Esophagus muscularis mucosa (tissue), 4 donors: ENCODE results near the gene SLC25A11. TPM values are rescaled to one million over a fixed set of nuclear protein-coding genes. Genes with fewer than 3 reads are reported as not detected.
A peak's percentile ranks its signal among the peaks of the same experiment; 100 is the strongest.

Experiments
- DNase-seq: peaks from one replicate; pipeline ENCODE4 v3.0.0-alpha.2; 2017; ENCODE audit errors: extremely low spot score
- H3K27ac ChIP-seq, 4 donors: fragments of 200-600 bp; sonication (generic); replicated peaks in 1 of 4; 1 replicate in 3 of 4; 2 replicates in 1 of 4; pipeline ENCODE4 v1.5.1; 2016 to 2019; ENCODE audit warnings: mild to moderate bottlenecking in 1 of 4
- H3K27me3 ChIP-seq, 4 donors: fragments of 200-600 bp; sonication (generic); one replicate each; pipeline versions ENCODE4 v1.5.1 to v1.6.0; 2016 to 2019
- H3K36me3 ChIP-seq, 4 donors: fragments of 200-600 bp; sonication (generic); one replicate each; pipeline ENCODE4 v1.5.1; 2016 to 2019
- H3K4me1 ChIP-seq, 4 donors: fragments of 200-600 bp; sonication (generic); one replicate each; pipeline ENCODE4 v1.5.1; 2016 to 2019
- H3K4me3 ChIP-seq, 4 donors: fragments of 200-600 bp; sonication (generic); 1 replicate in 2 of 4; 2 replicates in 2 of 4; pipeline ENCODE4 v1.5.1; 2016 to 2019; ENCODE audit warnings: mild to moderate bottlenecking in 4 of 4, moderate library complexity in 1 of 4
- H3K9me3 ChIP-seq, 4 donors: fragments of 200-600 bp; sonication (generic); 1 replicate in 3 of 4; 2 replicates in 1 of 4; pipeline ENCODE4 v1.5.1; 2016 to 2019
- EP300 ChIP-seq: sonication (generic); formaldehyde crosslinking; IDR thresholded peaks from one replicate; pipeline ENCODE4 v1.6.1; 2017; ENCODE audit warnings: antibody characterized with exemption
- POLR2A ChIP-seq: fragments of 450-650 bp; IDR thresholded peaks from one replicate; pipeline ENCODE4 v1.6.1; 2017; ENCODE audit warnings: antibody characterized with exemption, moderate library complexity, mild to moderate bottlenecking, low read depth
- POLR2AphosphoS5 ChIP-seq, 2 donors: sonication (generic); formaldehyde crosslinking; IDR thresholded peaks; one replicate each; pipeline ENCODE4 v1.6.1; 2017; ENCODE audit warnings: antibody characterized with exemption in 2 of 2
- WGBS: methylation state at CpG from one replicate; pipeline ENCODE4 v1.1.5; 2018; 5-methylcytosine and 5-hydroxymethylcytosine counted together
- intact Hi-C: fragments of 100-400 bp; cut with DNase I; formaldehyde crosslinking; loops from one replicate; pipeline ENCODE4 v1.15.1; 2023
- total RNA-seq, 4 donors: library from RNA; depleted of rRNA; stranded (reverse); fragments of >200 nt; gene quantifications; one replicate each; pipeline versions ENCODE4 v1.1.0 to v1.2.1, GENCODE V29; 2016
- TF ChIP-seq, protein P1 (sequence below), 3 experiments: fragments of 200-600 bp in 2 of 3; fragments of 450-650 bp in 1 of 3; sonication (generic) in 2 of 3; IDR thresholded peaks; one replicate each; pipeline ENCODE4 v1.5.1; 2017 to 2019; ENCODE audit warnings: antibody characterized with exemption in 3 of 3, mild to moderate bottlenecking in 2 of 3, moderate library complexity in 1 of 3

SLC25A11 gene
- total RNA-seq, 4 donors from 2014 or later, result 38.8 to 73.4 (median 55.5) TPM

- no peak for TF ChIP-seq EP300
- TF ChIP-seq POLR2AphosphoS5 (IDR thresholded peaks at IDR 0.05), result no peak
- no peak for TF ChIP-seq POLR2A
- TF ChIP-seq, protein P1, sequence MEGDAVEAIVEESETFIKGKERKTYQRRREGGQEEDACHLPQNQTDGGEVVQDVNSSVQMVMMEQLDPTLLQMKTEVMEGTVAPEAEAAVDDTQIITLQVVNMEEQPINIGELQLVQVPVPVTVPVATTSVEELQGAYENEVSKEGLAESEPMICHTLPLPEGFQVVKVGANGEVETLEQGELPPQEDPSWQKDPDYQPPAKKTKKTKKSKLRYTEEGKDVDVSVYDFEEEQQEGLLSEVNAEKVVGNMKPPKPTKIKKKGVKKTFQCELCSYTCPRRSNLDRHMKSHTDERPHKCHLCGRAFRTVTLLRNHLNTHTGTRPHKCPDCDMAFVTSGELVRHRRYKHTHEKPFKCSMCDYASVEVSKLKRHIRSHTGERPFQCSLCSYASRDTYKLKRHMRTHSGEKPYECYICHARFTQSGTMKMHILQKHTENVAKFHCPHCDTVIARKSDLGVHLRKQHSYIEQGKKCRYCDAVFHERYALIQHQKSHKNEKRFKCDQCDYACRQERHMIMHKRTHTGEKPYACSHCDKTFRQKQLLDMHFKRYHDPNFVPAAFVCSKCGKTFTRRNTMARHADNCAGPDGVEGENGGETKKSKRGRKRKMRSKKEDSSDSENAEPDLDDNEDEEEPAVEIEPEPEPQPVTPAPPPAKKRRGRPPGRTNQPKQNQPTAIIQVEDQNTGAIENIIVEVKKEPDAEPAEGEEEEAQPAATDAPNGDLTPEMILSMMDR (IDR thresholded peaks at IDR 0.05), result no peak
- H3K4me1 ChIP-seq, result peaks cover 52 to 85% (median 77%) of the 10 kb centered on the region in 4 donors
Observed at GRCh38 chr17:4942760-4943508, 3.1 kb upstream of the SLC25A11 start.

DNA sequence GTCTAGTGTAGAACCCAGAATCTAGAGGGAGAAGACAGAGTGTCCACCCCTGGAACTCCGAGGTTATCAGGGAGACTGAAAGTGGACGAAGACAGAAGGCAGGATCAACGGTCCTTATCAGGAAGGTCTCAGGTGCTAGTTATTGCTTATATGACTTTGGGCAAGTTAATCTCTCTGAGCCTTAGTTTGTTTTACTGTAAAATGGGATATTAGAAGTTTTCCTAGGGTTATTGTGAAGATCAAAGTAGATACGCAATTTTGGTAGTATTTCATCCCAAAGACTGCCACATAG, 1.4 kb upstream of the SLC25A11 start:
- Histone ChIP-seq H3K27ac (peak overlapping the region; percentile 91 to 97 (median 94)), H3K27me3 (no peaks in the 10 kb centered on the region), H3K4me3 (peak overlapping the region; percentile 77 to 87 (median 78)), H3K9me3 (no peaks in the 10 kb centered on the region), H3K4me1 (peaks cover 49 to 82% (median 75%) of the 10 kb centered on the region in 4 donors), H3K36me3 (peaks cover 30 to 68% (median 64%) of the 10 kb centered on the region in 4 donors)
- no peak for TF ChIP-seq POLR2AphosphoS5 (IDR thresholded peaks at IDR 0.05)
- TF ChIP-seq, protein P1 (IDR thresholded peaks at IDR 0.05), result no peak
- DNase-seq, result no peak
- intact Hi-C loops, result no loop called here
- WGBS, result 63% methylated on average over 4 of the region's 4 CpGs

More at GRCh38 chr17:4942760-4943508, 3.1 kb upstream of the SLC25A11 start:
- intact Hi-C loops, result no loop called here
- no peaks in the 10 kb centered on the region for H3K27me3 ChIP-seq
- H3K9me3 ChIP-seq, result no peaks in the 10 kb centered on the region
- peaks cover 21 to 59% (median 55%) of the 10 kb centered on the region in 4 donors for H3K36me3 ChIP-seq
- peak overlapping the region in 3 of 4 donors; percentile 94 to 99 (median 97) for H3K27ac ChIP-seq
- WGBS, result 64% methylated on average over 13 of the region's 13 CpGs
- no peak overlapping the region for H3K4me3 ChIP-seq
- no peak for DNase-seq

DNA sequence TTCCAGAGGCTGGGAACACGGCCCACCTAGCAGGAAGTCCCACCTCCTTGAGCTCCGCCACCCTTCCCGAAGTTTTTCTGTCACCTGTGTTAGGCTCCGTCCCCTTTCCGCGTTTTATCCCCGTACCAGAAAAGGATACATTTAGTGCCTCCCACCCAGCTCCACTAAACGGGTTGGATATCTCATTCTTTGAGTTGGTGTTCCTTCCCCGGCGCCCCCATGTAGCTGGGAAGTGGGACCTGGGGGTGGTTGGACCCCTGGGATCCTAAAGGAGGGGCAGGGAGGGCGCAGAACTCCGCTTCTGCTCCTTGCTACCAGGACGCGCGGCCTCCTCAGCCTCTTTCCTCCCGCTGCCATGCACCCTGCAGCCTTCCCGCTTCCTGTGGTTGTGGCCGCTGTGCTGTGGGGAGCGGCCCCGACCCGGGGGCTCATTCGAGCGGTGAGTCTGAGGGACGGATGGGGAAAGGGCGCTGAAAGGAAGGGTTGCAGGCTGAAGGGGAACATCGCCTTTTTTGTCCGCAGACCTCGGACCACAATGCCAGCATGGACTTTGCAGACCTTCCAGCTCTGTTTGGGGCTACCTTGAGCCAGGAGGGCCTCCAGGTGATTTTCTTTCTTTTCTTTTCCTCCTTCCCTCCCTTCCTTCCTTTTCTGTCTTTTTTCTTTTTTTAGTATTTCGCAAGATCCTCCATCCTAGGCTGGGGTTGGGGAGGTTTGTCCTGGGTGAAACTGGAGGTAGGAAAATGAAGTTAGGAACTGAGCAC, 891 bp upstream of the SLC25A11 start:
- WGBS, result under 1% methylated on average over 29 of the region's 29 CpGs
- DNase-seq, result no peak
- H3K36me3 ChIP-seq, result peaks cover 30 to 68% (median 62%) of the 10 kb centered on the region in 4 donors
- H3K9me3 ChIP-seq, result no peaks in the 10 kb centered on the region
- H3K27me3 ChIP-seq, result no peaks in the 10 kb centered on the region
- TF ChIP-seq EP300 (no peak), POLR2AphosphoS5 (IDR thresholded peaks at IDR 0.05) (no peak), POLR2A (no peak)
- TF ChIP-seq, protein P1 (IDR thresholded peaks at IDR 0.05), result no peak
- intact Hi-C loops, result no loop called here
- peaks cover 44 to 76% (median 70%) of the 10 kb centered on the region in 4 donors for H3K4me1 ChIP-seq
- peak overlapping the region; percentile 77 to 87 (median 78) for H3K4me3 ChIP-seq
- H3K27ac ChIP-seq, result peak overlapping the region; percentile 91 to 97 (median 94)

GRCh38 chr17:4939546-4939795, 375 bp downstream of the SLC25A11 start:
- TF ChIP-seq, protein P1 (IDR thresholded peaks at IDR 0.05), result no peak
- TF ChIP-seq POLR2AphosphoS5 (IDR thresholded peaks at IDR 0.05) (no peak), POLR2A (no peak), EP300 (no peak)
- peaks cover 24 to 58% (median 50%) of the 10 kb centered on the region in 4 donors for H3K36me3 ChIP-seq
- intact Hi-C loops, result loop anchor here (5.0 kb wide), 1 partner anchor 48 kb away; the partner anchor contains the start of gene CAMTA2
- H3K9me3 ChIP-seq, result no peaks in the 10 kb centered on the region
- peak overlapping the region; percentile 91 to 97 (median 94) for H3K27ac ChIP-seq
- H3K4me3 ChIP-seq, result peak overlapping the region; percentile 77 to 87 (median 78)
- no peak for DNase-seq
- no peaks in the 10 kb centered on the region for H3K27me3 ChIP-seq
- WGBS, result 0% methylated on average over 2 of the region's 16 CpGs
- peaks cover 33 to 68% (median 60%) of the 10 kb centered on the region in 4 donors for H3K4me1 ChIP-seq
